ENCODE measurements around the gene XYLT1.

Gene XYLT1

GRCh38 chr16:17252064-17252463 lies 218.7 kb downstream of the XYLT1 start:
- DNase-seq (ENCODE audit: low read depth) = no peak

GRCh38 chr16:17251496-17251895 lies 219.3 kb downstream of the XYLT1 start:
- no peak for DNase-seq (ENCODE audit: low read depth)

GRCh38 chr16:17246974-17247732 lies 223.6 kb downstream of the XYLT1 start:
- no peak for DNase-seq (ENCODE audit: low read depth)

GRCh38 chr16:17246268-17246885 lies 224.4 kb downstream of the XYLT1 start:
- DNase-seq (ENCODE audit: low read depth) = no peak

GRCh38 chr16:17245776-17246175 lies 225.0 kb downstream of the XYLT1 start:
- DNase-seq (ENCODE audit: low read depth) = no peak

GRCh38 chr16:17244872-17245551 lies 225.7 kb downstream of the XYLT1 start:
- DNase-seq (ENCODE audit: low read depth) = no peak

DNA sequence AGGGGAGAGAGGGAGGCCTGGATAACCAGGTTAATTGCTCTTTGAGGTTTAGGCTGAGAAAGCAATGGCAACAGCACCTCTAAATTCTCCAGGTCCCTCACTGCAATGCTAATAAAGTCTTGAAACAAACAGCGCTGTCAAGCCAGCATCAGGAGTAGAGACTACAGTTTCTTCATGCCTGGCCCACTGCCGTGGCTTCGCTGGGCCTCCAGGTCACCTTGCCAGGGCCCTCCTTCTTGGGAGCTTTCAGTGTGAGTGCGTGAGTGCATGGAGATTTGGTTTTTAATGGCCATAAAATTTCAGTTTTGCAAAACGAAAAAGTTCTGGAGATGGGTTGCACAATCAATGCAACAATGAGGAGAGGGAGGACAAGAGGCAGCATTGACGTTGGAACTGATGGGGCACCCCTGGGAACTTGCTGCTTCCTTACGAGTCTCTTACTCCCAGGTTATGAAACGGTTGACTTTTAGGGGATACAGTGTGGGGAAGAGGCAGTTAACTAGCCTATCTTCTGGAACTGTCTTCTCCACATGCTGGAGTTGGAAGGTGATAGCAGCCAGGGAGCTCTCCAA lies 229.4 kb downstream of the XYLT1 start:
- no peak for DNase-seq (ENCODE audit: low read depth)

DNA sequence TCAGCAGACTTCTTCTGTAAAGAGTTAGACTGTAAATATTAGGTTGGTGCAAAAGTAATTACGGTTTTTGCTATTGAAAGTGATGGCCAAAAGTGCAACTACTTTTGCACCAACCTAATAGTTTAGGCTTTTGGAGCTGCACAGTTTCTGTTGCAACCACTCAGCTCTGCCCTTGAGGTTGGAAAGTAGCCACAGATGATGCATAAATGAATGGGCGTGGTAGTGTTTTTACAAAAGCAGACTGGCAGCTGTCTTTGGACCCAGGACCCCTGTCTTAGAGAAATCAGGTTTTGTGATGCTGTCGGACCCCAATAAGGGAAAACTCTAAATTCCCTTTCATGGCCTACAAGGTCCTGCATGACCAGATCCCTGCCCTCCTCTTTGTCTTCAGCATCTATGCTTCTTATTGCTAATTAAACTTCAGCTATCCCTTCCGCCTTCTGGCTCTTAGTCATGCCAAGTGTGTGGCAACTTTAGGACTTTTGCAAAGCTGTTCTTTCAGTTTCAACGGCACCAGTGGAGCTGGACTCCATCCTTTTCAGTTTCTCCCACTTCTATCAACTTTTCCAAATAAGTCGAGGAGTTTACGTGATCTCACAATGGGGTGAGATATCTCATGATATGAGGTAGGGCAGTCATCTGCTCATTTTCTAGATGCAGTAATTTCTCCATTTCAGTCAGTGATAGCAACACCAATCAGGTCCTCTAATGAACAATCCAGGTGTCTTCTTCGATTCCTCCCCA lies 232.3 kb downstream of the XYLT1 start:
- DNase-seq (ENCODE audit: low read depth) = no peak

DNA sequence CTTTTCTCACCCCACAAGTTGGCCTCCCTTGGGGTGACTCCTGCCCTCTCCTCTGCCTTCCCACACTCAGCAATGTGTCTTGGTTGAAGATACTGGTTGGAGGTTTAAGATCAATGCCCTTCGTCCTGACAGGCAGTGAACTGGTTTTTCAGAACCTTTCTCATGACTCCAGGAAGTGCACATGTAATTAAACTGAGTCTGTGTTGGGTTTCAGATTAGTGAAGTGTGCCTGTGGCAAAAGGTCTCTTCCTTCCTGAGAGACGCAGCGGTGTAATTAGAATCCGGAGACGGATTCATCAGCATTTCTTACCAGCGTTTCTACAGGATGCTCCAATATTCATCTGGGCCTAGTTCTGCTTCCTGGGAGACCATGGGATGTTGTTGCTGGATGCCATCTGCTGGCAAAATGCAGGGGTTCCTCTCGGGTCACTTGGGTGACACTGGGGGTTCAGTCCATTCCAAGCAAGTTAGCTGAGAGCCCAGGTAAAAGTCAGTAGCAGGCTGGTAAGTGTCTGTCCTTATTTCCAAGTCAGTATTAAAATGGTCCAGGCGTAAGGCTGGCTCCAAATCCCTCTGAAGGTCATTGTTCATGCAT lies 233.3 kb downstream of the XYLT1 start:
- DNase-seq (ENCODE audit: low read depth) = no peak

DNA sequence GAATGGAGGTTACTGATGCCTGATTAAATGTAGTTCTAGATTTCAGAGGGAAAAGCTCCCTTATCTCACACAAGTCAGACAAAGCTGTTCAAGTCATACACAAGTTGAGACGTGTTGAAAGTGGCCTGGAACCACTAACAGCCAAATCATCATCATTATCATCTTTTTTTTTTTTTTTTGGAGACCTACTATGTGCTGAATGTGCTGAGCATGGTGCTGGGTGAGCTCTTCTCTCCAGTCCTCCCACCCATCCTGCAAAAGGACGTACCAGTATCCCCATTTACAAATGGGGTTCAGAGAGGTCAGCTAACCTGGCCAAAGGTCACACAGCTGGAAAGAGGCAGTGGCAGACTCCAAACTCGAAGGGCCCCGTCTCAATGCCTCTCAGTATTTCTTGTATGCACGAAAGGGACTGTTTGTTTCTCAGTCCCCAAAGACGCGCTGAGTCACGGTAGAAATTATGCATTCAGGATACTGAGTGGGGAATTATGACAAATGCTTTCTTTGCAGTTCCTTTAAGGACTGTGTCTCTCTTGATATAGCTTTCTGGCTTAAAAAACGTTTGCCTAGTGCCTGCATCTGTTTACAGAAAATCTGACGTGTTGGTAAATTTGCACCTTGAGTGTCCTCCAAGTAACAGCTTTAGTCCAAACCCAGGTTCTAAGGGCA lies 235.5 kb downstream of the XYLT1 start:
- DNase-seq (ENCODE audit: low read depth) = no peak

DNA sequence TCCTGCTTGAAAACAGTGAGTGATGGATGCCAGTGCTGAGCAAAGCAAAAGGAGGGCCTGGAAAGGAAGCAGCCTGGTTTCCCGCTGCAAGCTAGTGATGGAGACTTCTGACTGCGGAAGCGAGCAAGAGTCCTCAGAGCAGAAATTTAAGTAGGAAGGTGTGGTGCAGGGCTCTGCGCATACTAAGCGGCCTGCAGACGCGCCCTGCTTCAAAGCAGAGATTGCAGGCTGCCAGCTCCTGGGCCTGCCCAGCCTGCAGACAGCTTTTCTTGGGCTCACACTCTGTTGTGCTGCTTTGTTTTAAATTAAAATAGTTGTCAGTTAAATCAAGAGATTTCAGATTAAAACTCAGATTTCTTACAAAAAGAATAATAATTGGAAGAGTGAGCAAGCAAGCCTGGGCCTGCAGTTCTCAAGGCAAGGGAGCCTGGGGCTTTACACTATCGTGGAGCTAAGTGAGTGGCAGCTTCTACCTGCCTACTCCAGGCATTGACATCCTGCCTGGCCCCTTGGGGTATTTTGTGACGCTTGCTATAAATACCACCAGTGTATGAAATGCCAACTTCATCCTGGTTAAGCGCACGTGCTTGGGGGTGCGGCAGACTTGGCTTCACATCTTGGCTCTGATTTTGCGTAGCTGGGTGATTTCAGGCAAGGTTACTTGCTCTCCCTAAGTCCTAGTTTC lies 237.3 kb downstream of the XYLT1 start:
- no peak for DNase-seq (ENCODE audit: low read depth)

DNA sequence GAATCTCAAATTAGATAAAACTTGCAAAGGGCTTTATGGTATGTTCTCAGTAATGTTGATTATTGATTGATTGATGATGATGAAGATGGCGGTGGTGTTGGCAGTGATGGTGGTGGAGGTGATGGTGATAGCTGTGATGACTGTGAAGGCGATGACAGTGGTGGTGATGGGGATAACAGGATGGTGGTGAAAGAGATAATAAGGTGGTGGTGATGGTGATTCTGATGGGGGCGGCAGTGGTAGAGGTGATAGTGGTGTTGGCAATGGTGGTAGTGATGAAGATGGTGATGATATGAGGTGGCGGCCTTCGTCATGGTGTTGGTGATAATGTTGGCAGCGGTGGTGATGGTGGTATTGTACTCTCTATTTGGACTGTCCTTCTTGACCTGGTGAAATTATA lies 238.3 kb downstream of the XYLT1 start:
- DNase-seq (ENCODE audit: low read depth) = no peak

GRCh38 chr16:17231972-17232371 lies 238.8 kb downstream of the XYLT1 start:
- no peak for DNase-seq (ENCODE audit: low read depth)

DNA sequence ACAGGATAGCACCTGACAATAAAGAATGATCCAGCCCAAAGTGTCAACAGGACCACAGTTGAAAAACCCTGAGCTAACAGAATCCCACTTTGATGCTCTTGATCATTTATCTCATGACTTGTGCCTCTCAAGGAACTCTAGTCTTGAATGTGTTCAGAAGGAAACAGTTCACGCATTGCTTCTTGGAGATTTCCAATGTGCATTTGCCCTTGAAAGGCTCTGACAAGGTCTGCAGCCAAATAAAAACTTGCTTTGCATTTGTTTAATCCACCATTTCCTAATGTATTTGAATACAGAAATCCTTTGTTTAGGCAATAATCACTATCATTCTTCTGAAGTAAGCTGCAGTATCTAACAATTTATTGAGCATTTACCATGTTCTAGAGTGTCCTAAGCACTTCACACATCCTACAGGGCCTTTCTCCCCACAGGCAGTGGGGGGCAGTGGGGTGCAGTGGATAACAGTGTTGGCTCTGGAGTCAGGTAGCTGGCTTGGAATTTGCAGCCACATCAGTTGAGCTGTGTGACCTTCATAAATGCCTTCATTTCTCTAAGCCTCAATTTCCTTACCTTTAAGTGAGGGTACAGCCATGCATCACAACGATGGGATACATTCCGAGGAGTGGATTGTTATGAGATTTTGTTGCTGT lies 239.7 kb downstream of the XYLT1 start:
- no peak for DNase-seq (ENCODE audit: low read depth)

GRCh38 chr16:17229766-17230165 lies 241.0 kb downstream of the XYLT1 start:
- DNase-seq (ENCODE audit: low read depth) = no peak

GRCh38 chr16:17229131-17229530 lies 241.6 kb downstream of the XYLT1 start:
- DNase-seq (ENCODE audit: low read depth) = no peak

DNA sequence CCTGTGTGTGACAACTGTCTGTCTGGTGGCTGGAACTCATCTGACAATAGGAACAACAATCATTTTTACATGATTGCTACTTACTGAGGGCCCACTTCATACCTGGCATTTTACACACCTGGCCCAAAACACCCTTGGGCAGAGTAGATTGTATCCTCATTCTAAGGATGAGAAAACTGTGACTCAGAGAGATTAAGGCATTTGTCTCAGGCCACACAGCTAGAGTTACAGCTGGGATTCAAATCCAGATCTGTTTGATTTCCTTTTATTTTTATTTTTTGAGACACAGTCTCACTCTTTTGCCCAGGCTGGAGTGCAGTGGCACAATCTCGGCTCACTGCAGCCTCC lies 242.1 kb downstream of the XYLT1 start:
- no peak for DNase-seq (ENCODE audit: low read depth)

GRCh38 chr16:17228048-17228707 lies 242.6 kb downstream of the XYLT1 start:
- DNase-seq (ENCODE audit: low read depth) = no peak

DNA sequence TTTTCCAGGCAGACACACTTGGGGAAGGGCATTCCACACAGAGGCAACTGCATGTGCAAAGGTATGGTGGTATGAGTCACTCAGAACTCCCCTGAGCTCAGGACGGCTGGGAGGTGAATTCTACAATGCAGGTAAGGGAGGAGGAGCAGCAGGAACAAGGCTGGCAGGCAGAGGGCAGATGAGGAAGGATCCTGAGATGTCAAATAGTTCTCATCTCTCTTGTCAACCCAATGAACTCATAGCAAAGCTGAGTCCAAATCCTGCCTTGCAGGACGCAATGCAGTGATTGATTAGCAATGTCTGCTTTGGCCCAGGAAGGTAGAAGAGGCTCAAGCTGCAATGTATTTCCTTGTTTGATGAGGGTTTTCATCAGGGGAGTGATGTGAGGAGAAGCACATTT lies 243.5 kb downstream of the XYLT1 start:
- DNase-seq (ENCODE audit: low read depth) = no peak

DNA sequence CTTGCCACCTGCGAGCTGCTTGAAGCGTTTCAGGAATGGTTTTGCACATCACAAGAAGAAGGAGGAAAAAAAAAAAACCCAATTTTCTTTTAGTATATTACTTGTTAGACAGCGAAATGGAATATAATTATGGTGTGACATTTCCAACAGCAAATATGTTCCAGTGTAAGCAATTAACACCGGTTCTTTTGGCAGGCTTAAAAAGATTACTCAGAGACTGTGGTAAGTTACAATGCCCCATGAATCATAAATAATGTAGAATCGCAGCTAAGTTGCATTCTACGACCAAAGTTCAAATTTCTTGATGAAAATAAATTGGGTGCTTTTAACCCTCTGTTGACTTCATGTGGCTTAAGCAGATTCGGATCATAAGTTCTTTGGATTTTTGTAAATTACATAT lies 245.2 kb downstream of the XYLT1 start:
- no peak for DNase-seq (ENCODE audit: low read depth)
